ENCODE data around the gene KCNK3.

The KCNK3 gene

GRCh38 chr2:26711457-26712161, 19.1 kb downstream of the KCNK3 start:
- in situ Hi-C loops (cut with MboI; ENCODE audit: low sequenced_read_pairs) = no loop called here

- in situ Hi-C loops (cut with MboI; ENCODE audit: low sequenced_read_pairs) = no loop called here
Observed at GRCh38 chr2:26712486-26713465, 20.3 kb downstream of the KCNK3 start.

GRCh38 chr2:26715528-26716270, 23.2 kb downstream of the KCNK3 start:
- in situ Hi-C loops (cut with MboI; ENCODE audit: low sequenced_read_pairs) = no loop called here

- in situ Hi-C loops (cut with MboI; ENCODE audit: low sequenced_read_pairs) = no loop called here
Observed at GRCh38 chr2:26716340-26716739, 23.8 kb downstream of the KCNK3 start.

- in situ Hi-C loops (cut with MboI; ENCODE audit: low sequenced_read_pairs) = no loop called here
Observed at GRCh38 chr2:26716769-26717168, 24.2 kb downstream of the KCNK3 start.

- in situ Hi-C loops (cut with MboI; ENCODE audit: low sequenced_read_pairs) = no loop called here
Observed at GRCh38 chr2:26717362-26717761, 24.8 kb downstream of the KCNK3 start.

- in situ Hi-C loops (cut with MboI; ENCODE audit: low sequenced_read_pairs) = no loop called here
Observed at GRCh38 chr2:26718949-26719686, 26.6 kb downstream of the KCNK3 start.

- in situ Hi-C loops (cut with MboI; ENCODE audit: low sequenced_read_pairs) = no loop called here
Observed at GRCh38 chr2:26720322-26721114, 28.0 kb downstream of the KCNK3 start.

GRCh38 chr2:26721115-26722032, 28.9 kb downstream of the KCNK3 start:
- in situ Hi-C loops (cut with MboI; ENCODE audit: low sequenced_read_pairs) = no loop called here

GRCh38 chr2:26722328-26722727, 29.8 kb downstream of the KCNK3 start:
- in situ Hi-C loops (cut with MboI; ENCODE audit: low sequenced_read_pairs) = no loop called here

GRCh38 chr2:26722911-26723310, 30.4 kb downstream of the KCNK3 start:
- in situ Hi-C loops (cut with MboI; ENCODE audit: low sequenced_read_pairs) = no loop called here

GRCh38 chr2:26723475-26723874, 31.0 kb downstream of the KCNK3 start:
- in situ Hi-C loops (cut with MboI; ENCODE audit: low sequenced_read_pairs) = no loop called here

GRCh38 chr2:26723991-26724750, 31.6 kb downstream of the KCNK3 start:
- in situ Hi-C loops (cut with MboI; ENCODE audit: low sequenced_read_pairs) = no loop called here

- in situ Hi-C loops (cut with MboI; ENCODE audit: low sequenced_read_pairs) = no loop called here
Observed at GRCh38 chr2:26724784-26725520, 32.4 kb downstream of the KCNK3 start.

GRCh38 chr2:26725521-26725820, 32.9 kb downstream of the KCNK3 start:
- in situ Hi-C loops (cut with MboI; ENCODE audit: low sequenced_read_pairs) = no loop called here

GRCh38 chr2:26726228-26726627, 33.7 kb downstream of the KCNK3 start:
- in situ Hi-C loops (cut with MboI; ENCODE audit: low sequenced_read_pairs) = no loop called here
